Esophagus muscularis mucosa (tissue), 4 donors: Measurements from ENCODE around the gene NKAP. TPM values are rescaled to one million over a fixed set of nuclear protein-coding genes. Genes with fewer than 3 reads are reported as not detected.

Source experiments
- DNase-seq: peaks from one replicate; pipeline ENCODE4 v3.0.0-alpha.2; 2017; ENCODE audit errors: extremely low spot score
- H3K27ac ChIP-seq, 4 donors: fragments of 200-600 bp; sonication (generic); replicated peaks in 1 of 4; 1 replicate in 3 of 4; 2 replicates in 1 of 4; pipeline ENCODE4 v1.5.1; 2016 to 2019; ENCODE audit warnings: mild to moderate bottlenecking in 1 of 4
- H3K27me3 ChIP-seq, 4 donors: fragments of 200-600 bp; sonication (generic); one replicate each; pipeline versions ENCODE4 v1.5.1 to v1.6.0; 2016 to 2019
- H3K36me3 ChIP-seq, 4 donors: fragments of 200-600 bp; sonication (generic); one replicate each; pipeline ENCODE4 v1.5.1; 2016 to 2019
- H3K4me1 ChIP-seq, 4 donors: fragments of 200-600 bp; sonication (generic); one replicate each; pipeline ENCODE4 v1.5.1; 2016 to 2019
- H3K4me3 ChIP-seq, 4 donors: fragments of 200-600 bp; sonication (generic); 1 replicate in 2 of 4; 2 replicates in 2 of 4; pipeline ENCODE4 v1.5.1; 2016 to 2019; ENCODE audit warnings: mild to moderate bottlenecking in 4 of 4, moderate library complexity in 1 of 4
- H3K9me3 ChIP-seq, 4 donors: fragments of 200-600 bp; sonication (generic); 1 replicate in 3 of 4; 2 replicates in 1 of 4; pipeline ENCODE4 v1.5.1; 2016 to 2019
- EP300 ChIP-seq: sonication (generic); formaldehyde crosslinking; IDR thresholded peaks from one replicate; pipeline ENCODE4 v1.6.1; 2017; ENCODE audit warnings: antibody characterized with exemption
- POLR2A ChIP-seq: fragments of 450-650 bp; IDR thresholded peaks from one replicate; pipeline ENCODE4 v1.6.1; 2017; ENCODE audit warnings: antibody characterized with exemption, moderate library complexity, mild to moderate bottlenecking, low read depth
- POLR2AphosphoS5 ChIP-seq, 2 donors: sonication (generic); formaldehyde crosslinking; IDR thresholded peaks; one replicate each; pipeline ENCODE4 v1.6.1; 2017; ENCODE audit warnings: antibody characterized with exemption in 2 of 2
- WGBS: methylation state at CpG from one replicate; pipeline ENCODE4 v1.1.5; 2018; 5-methylcytosine and 5-hydroxymethylcytosine counted together
- intact Hi-C: fragments of 100-400 bp; cut with DNase I; formaldehyde crosslinking; loops from one replicate; pipeline ENCODE4 v1.15.1; 2023
- total RNA-seq, 4 donors: library from RNA; depleted of rRNA; stranded (reverse); fragments of >200 nt; gene quantifications; one replicate each; pipeline versions ENCODE4 v1.1.0 to v1.2.1, GENCODE V29; 2016
- TF ChIP-seq, protein P1 (sequence below), 3 experiments: fragments of 200-600 bp in 2 of 3; fragments of 450-650 bp in 1 of 3; sonication (generic) in 2 of 3; IDR thresholded peaks; one replicate each; pipeline ENCODE4 v1.5.1; 2017 to 2019; ENCODE audit warnings: antibody characterized with exemption in 3 of 3, mild to moderate bottlenecking in 2 of 3, moderate library complexity in 1 of 3

Gene NKAP
- total RNA-seq, 4 donors from 2014 or later = 5.3 to 7.1 (median 6.6) TPM

GRCh38 chrX:119878740-119879139 is 64.8 kb downstream of the NKAP start:
- Histone ChIP-seq H3K9me3 (no peaks in the 10 kb centered on the region), H3K27me3 (no peaks in the 10 kb centered on the region), H3K27ac (no peak overlapping the region), H3K4me1 (peaks cover 0 to 5% (median 2%) of the 10 kb centered on the region in 4 donors), H3K36me3 (peaks cover 4 to 38% (median 21%) of the 10 kb centered on the region in 4 donors), H3K4me3 (no peak overlapping the region)
- no peak for DNase-seq
- intact Hi-C loops = no loop called here
- WGBS = 52% methylated on average over 2 of the region's 2 CpGs
- TF ChIP-seq POLR2AphosphoS5 (IDR thresholded peaks at IDR 0.05) (no peak), POLR2A (no peak), EP300 (no peak)
- TF ChIP-seq, protein P1, sequence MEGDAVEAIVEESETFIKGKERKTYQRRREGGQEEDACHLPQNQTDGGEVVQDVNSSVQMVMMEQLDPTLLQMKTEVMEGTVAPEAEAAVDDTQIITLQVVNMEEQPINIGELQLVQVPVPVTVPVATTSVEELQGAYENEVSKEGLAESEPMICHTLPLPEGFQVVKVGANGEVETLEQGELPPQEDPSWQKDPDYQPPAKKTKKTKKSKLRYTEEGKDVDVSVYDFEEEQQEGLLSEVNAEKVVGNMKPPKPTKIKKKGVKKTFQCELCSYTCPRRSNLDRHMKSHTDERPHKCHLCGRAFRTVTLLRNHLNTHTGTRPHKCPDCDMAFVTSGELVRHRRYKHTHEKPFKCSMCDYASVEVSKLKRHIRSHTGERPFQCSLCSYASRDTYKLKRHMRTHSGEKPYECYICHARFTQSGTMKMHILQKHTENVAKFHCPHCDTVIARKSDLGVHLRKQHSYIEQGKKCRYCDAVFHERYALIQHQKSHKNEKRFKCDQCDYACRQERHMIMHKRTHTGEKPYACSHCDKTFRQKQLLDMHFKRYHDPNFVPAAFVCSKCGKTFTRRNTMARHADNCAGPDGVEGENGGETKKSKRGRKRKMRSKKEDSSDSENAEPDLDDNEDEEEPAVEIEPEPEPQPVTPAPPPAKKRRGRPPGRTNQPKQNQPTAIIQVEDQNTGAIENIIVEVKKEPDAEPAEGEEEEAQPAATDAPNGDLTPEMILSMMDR (IDR thresholded peaks at IDR 0.05) = no peak

- H3K36me3 ChIP-seq = peaks cover 1 to 18% (median 10%) of the 10 kb centered on the region in 4 donors
- peaks cover 0 to 9% (median 0%) of the 10 kb centered on the region in 4 donors for H3K9me3 ChIP-seq
- peak within 1 kb of the TSS; percentile 61 to 67 (median 64) for H3K4me3 ChIP-seq
- TF ChIP-seq, protein P1 (IDR thresholded peaks at IDR 0.05) = no peak
- TF ChIP-seq POLR2AphosphoS5 (IDR thresholded peaks at IDR 0.05) = peak; percentile 87 to 90
- H3K27me3 ChIP-seq = no peaks in the 10 kb centered on the region
- intact Hi-C loops = no loop called here
- H3K4me1 ChIP-seq = peaks cover 3 to 33% (median 19%) of the 10 kb centered on the region in 4 donors
- peak; percentile 94 for DNase-seq
- H3K27ac ChIP-seq = peak within 1 kb of the TSS; percentile 89 to 92 (median 90)
- WGBS = 37% methylated on average over 61 of the region's 62 CpGs
Measured at GRCh38 chrX:119871599-119872395, 71.8 kb downstream of the NKAP start, which contains the start of the genes NDUFA1 and RNF113A. Gene NDUFA1, plus strand, starts transcription at chrX:119871832. Its CDS starts 80 bp downstream, at chrX:119871912. Gene RNF113A, minus strand, starts transcription at chrX:119871733. Its CDS starts 120 bp downstream, at chrX:119871613.

DNA sequence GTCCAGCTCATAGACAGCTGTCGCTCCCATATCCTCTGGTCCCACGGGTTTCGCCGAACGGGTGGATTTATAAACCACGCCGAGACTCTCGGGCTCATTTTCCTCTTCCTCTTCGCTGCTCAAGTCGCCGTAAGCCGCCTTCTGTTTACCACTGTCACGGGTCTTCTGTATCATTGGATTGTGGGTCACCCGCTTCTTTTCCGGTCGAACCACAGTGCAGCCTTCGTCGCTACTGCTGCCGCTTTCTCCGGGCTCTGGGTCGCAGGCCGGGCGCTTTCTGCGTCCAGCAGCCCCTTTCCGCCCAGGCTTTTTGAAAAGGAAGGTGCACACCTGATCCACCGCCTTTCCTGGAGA is 72.3 kb downstream of the NKAP start:
- H3K4me3 ChIP-seq = peak overlapping the region; percentile 61 to 67 (median 64)
- peaks cover 0 to 13% (median 6%) of the 10 kb centered on the region in 4 donors for H3K36me3 ChIP-seq
- no peak for DNase-seq
- peak overlapping the region; percentile 89 to 92 (median 90) for H3K27ac ChIP-seq
- no peak for TF ChIP-seq POLR2A
- TF ChIP-seq, protein P1 (IDR thresholded peaks at IDR 0.05) = no peak
- no peak for TF ChIP-seq EP300
- no peak for TF ChIP-seq POLR2AphosphoS5 (IDR thresholded peaks at IDR 0.05)
- H3K9me3 ChIP-seq = peaks cover 0 to 9% (median 0%) of the 10 kb centered on the region in 4 donors
- 47% methylated on average over 26 of the region's 26 CpGs for WGBS
- intact Hi-C loops = no loop called here
- no peaks in the 10 kb centered on the region for H3K27me3 ChIP-seq
- peaks cover 3 to 33% (median 19%) of the 10 kb centered on the region in 4 donors for H3K4me1 ChIP-seq

Other genes with a start within 250 kb of the NKAP start
- not detected for gene SOWAHD, start 185.2 kb downstream of the NKAP start, total RNA-seq
- gene RPL39, start 152.1 kb downstream of the NKAP start, total RNA-seq = 1,000 to 10,000 TPM in 3 of 4 donors, 100 to 1,000 TPM in 1; 593 to 7,104 (median 2,426) TPM
- 1 to 10 TPM; 4.1 to 7.1 (median 4.9) TPM for gene UPF3B, start 90.8 kb downstream of the NKAP start, total RNA-seq
- gene RNF113A, start 72.0 kb downstream of the NKAP start, total RNA-seq = 10 to 100 TPM in 3 of 4 donors, 1 to 10 TPM in 1; 9.1 to 14.9 (median 12.7) TPM
- 10 to 100 TPM; 61.1 to 90.9 (median 65.5) TPM for gene NDUFA1, start 71.9 kb downstream of the NKAP start, total RNA-seq
- not detected for gene AKAP14, start 47.9 kb downstream of the NKAP start, total RNA-seq
- not detected for gene RHOXF2B, start 133.9 kb upstream of the NKAP start, total RNA-seq
- not detected for gene RHOXF1, start 172.2 kb upstream of the NKAP start, total RNA-seq
- not detected for gene RHOXF2, start 214.9 kb upstream of the NKAP start, total RNA-seq